K562 (cell line): ENCODE data around the gene MED15. TPM values are rescaled to one million over a fixed set of nuclear protein-coding genes. Genes with fewer than 3 reads are reported as not detected.
A peak's percentile ranks its signal among the peaks of the same experiment; 100 is the strongest.

Experiments
- ATF2 ChIP-seq: sonication (generic); formaldehyde crosslinking; IDR thresholded peaks from 2 replicates; pipeline ENCODE4 v1.8.1; 2022; ENCODE audit warnings: missing genetic modification reagents
- CHD4 ChIP-seq: fragments of 200-600 bp; sonication (generic); IDR thresholded peaks from 3 replicates; pipeline ENCODE4 v1.6.1; 2012; ENCODE audit warnings: low read depth, mild to moderate bottlenecking, mixed read lengths, low read length, inconsistent platforms; ENCODE audit not compliant: insufficient read depth, insufficient replicate concordance, poor library complexity, severe bottlenecking
- ZNF263 ChIP-seq: sonication (generic); formaldehyde crosslinking; IDR thresholded peaks from 2 replicates; pipeline ENCODE4 v1.8.0; 2022; ENCODE audit warnings: mild to moderate bottlenecking, missing genetic modification reagents, borderline replicate concordance
- ZNF280A ChIP-seq: fragments of 450-650 bp; IDR thresholded peaks from 2 replicates; pipeline ENCODE4 v1.6.1; 2018; ENCODE audit warnings: mild to moderate bottlenecking, low read depth; ENCODE audit not compliant: partially characterized antibody
- ZNF609 ChIP-seq: sonication (generic); formaldehyde crosslinking; IDR thresholded peaks from 2 replicates; pipeline ENCODE4 v1.8.1; 2023; ENCODE audit warnings: missing genetic modification reagents, mild to moderate bottlenecking, borderline replicate concordance
- polyA plus RNA-seq, 8 experiments: library from polyadenylated mRNA; depleted of rRNA in 4 of 8; stranded (reverse) in 5 of 8; unstranded in 3 of 8; fragments of >200 nt; fragmentation: Nextera tagmentation in 2 of 8; fragmentation: Illumina TruSeq in 1 of 8; extraction: Ambion mirVana in 2 of 8; extraction: Trizol in 1 of 8; gene quantifications; 2 replicates each; pipeline versions ENCODE4 v1.2.1 to v1.2.3, GENCODE V29; 2011 to 2014; ENCODE audit warnings: inconsistent platforms in 1 of 8, missing spikeins in 1 of 8
- total RNA-seq, 7 experiments: library from RNA; depleted of rRNA in 6 of 7; stranded (reverse); fragments of >200 nt in 6 of 7; fragmentation: Illumina TruSeq in 2 of 7; extraction: Trizol in 2 of 7; gene quantifications; 2 replicates each; pipeline versions ENCODE4 v1.2.1 to v1.2.3, GENCODE V29; 2011 to 2021; ENCODE audit warnings: low replicate concordance in 1 of 7

MED15 gene
- total and polyA plus RNA-seq, 9 of the 15 experiments (the other 6 are each of a cell fraction or from before 2014, with no cell fraction given): 4.0 to 271 (median 60.1) TPM

GRCh38 chr22:20604092-20604747 is 96.8 kb downstream of the MED15 start (continued):
- TF ChIP-seq ZNF609 (CRISPR knock-in tag): no peak
- no peak for TF ChIP-seq ZNF280A
- peak; percentile 78 for TF ChIP-seq ZNF263 (CRISPR knock-in tag)
- TF ChIP-seq CHD4: no peak
- TF ChIP-seq ATF2 (CRISPR knock-in tag): peak; percentile 85
- TF ChIP-seq, all 486 proteins: peak for 30
